Central memory CD8-positive, alpha-beta T cell (primary cell): ENCODE measurements around the gene LTB.
"Not testable (repeated sequence)": the region's sequence is repeated elsewhere in the genome, so short reads cannot be mapped to it uniquely, and the experiment has no call there.

Source experiments
- ATAC-seq: fragments of 150-1000 bp; cut with Tn5 transposase; replicated peaks from 2 replicates; pipeline ENCODE4 v1.10.0; 2022; ENCODE audit warnings: mild to moderate bottlenecking, moderate FRiP score, moderate number of reproducible peaks; ENCODE audit not compliant: poor library complexity, severe bottlenecking; ENCODE audit errors: extremely low read depth
- DNase-seq, 2 donors: peaks; one replicate each; pipeline ENCODE4 v3.0.0; 2021; ENCODE audit warnings: low spot score in 2 of 2
- H3K27ac Mint-ChIP-seq: one replicate; pipeline ENCODE4 v1.8.0; 2022; ENCODE audit warnings: low read depth, mild to moderate bottlenecking, moderate library complexity, mixed read lengths
- H3K27me3 Mint-ChIP-seq: one replicate; pipeline ENCODE4 v1.8.0; 2022; ENCODE audit warnings: mixed read lengths
- H3K36me3 Mint-ChIP-seq: one replicate; pipeline ENCODE4 v1.8.0; 2022; ENCODE audit warnings: mild to moderate bottlenecking, moderate library complexity, mixed read lengths; ENCODE audit not compliant: insufficient read depth
- H3K4me1 Mint-ChIP-seq: one replicate; pipeline ENCODE4 v1.8.0; 2022; ENCODE audit warnings: mixed read lengths
- H3K4me3 Mint-ChIP-seq: one replicate; pipeline ENCODE4 v1.8.0; 2022; ENCODE audit warnings: mild to moderate bottlenecking, moderate library complexity, mixed read lengths
- H3K9me3 Mint-ChIP-seq: one replicate; pipeline ENCODE4 v1.8.0; 2022; ENCODE audit warnings: mixed read lengths

Gene LTB

DNA sequence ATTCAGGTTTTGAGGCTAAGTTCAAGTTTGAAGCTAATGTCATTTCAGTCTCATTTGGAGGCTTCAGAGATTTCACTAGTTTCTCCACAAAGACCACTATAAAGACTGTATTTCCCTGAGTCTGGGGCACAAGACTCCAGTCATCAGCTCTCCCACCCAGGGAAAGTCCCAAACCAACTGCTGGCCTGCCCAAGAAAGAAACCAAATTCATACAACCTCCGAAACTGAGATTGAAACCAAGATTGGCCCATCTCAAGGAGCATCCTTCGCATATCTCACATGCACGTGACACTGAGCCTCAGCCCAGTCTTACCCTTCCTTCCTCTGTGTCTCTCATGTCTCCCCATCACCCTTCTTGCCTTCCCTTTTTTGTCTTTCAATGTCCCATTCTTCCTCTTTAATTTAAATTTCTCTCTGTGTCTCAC, 13.7 kb downstream of the LTB start:
- H3K9me3 Mint-ChIP-seq: no peaks in the 10 kb centered on the region
- ATAC-seq (peak; percentile 80), DNase-seq (peak in 1 of 2 donors; percentile 74)
- H3K4me1 Mint-ChIP-seq: peaks cover 77% of the 10 kb centered on the region
- H3K4me3 Mint-ChIP-seq: peak overlapping the region; percentile 65
- peak overlapping the region; percentile 99 for H3K27ac Mint-ChIP-seq
- H3K27me3 Mint-ChIP-seq: no peaks in the 10 kb centered on the region
- peaks cover 43% of the 10 kb centered on the region for H3K36me3 Mint-ChIP-seq

DNA sequence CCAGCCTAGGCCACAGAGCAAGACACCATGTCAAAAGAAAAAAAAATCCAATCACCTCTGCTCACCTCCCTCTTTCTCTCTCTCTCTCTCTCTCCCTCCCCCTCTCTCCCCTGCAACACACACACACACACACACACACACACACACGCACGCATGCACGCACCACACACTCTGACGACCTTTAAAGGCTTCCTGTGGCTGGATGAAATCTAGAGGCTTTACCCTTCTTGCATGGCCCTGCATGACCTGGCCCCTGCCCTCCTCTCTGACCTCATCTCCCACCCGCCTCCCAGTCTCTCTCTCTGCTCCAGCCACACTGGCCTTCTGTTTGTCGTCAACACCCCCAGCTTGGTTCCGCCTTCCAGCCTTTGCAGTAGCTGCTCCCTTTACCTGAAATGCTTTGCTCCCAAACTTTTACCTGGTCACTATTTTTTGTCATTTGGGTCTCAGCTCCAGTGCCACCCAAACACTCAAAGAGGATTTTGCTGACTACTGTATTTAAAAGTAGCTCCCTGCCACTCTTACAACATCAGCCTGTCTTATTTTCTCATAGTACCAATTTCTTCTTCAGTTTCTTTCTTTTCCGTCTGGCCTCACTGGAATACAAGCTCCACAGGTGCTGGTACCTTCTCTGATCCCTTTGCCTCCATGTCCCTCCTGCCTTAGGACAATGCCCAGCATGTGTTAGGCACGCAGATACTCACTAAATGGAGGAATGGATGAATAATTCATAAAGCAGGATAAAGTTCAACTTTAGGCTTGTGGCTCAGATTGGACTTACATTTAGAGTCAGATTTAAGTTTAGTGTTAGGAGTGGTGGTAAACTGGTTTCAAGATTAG, 14.5 kb downstream of the LTB start:
- no peaks in the 10 kb centered on the region for H3K27me3 Mint-ChIP-seq
- H3K36me3 Mint-ChIP-seq: peaks cover 39% of the 10 kb centered on the region
- no peaks in the 10 kb centered on the region for H3K9me3 Mint-ChIP-seq
- ATAC-seq (no peak), DNase-seq (peak in 1 of 2 donors; percentile 25)
- peak overlapping the region; percentile 65 for H3K4me3 Mint-ChIP-seq
- peaks cover 69% of the 10 kb centered on the region for H3K4me1 Mint-ChIP-seq
- peak overlapping the region; percentile 99 for H3K27ac Mint-ChIP-seq

GRCh38 chr6:31560697-31561058, 21.5 kb downstream of the LTB start:
- Mint-ChIP-seq H3K36me3 (peaks cover 21% of the 10 kb centered on the region), H3K9me3 (no peaks in the 10 kb centered on the region), H3K27ac (peak overlapping the region; percentile 96), H3K4me1 (peaks cover 74% of the 10 kb centered on the region), H3K27me3 (no peaks in the 10 kb centered on the region), H3K4me3 (peak overlapping the region; percentile 84)
- DNase-seq: no peak
- no peak for ATAC-seq

GRCh38 chr6:31559958-31560696, 22.1 kb downstream of the LTB start:
- peak overlapping the region; percentile 84 for H3K4me3 Mint-ChIP-seq
- H3K27me3 Mint-ChIP-seq: no peaks in the 10 kb centered on the region
- peak overlapping the region; percentile 96 for H3K27ac Mint-ChIP-seq
- H3K9me3 Mint-ChIP-seq: no peaks in the 10 kb centered on the region
- DNase-seq (peak in 1 of 2 donors; percentile 33), ATAC-seq (peak; percentile 65)
- H3K36me3 Mint-ChIP-seq: peaks cover 16% of the 10 kb centered on the region
- peaks cover 70% of the 10 kb centered on the region for H3K4me1 Mint-ChIP-seq

GRCh38 chr6:31559606-31559957, 22.6 kb downstream of the LTB start:
- Mint-ChIP-seq H3K36me3 (peaks cover 15% of the 10 kb centered on the region), H3K4me1 (peaks cover 65% of the 10 kb centered on the region), H3K27ac (peak overlapping the region; percentile 96), H3K9me3 (no peaks in the 10 kb centered on the region), H3K4me3 (peak overlapping the region; percentile 84), H3K27me3 (no peaks in the 10 kb centered on the region)
- peak; percentile 35 for ATAC-seq
- no peak for DNase-seq

- peak in 1 of 2 donors; percentile 61 for DNase-seq
- Mint-ChIP-seq H3K4me3 (peak overlapping the region; percentile 84), H3K27ac (peak overlapping the region; percentile 96), H3K4me1 (peaks cover 61% of the 10 kb centered on the region), H3K9me3 (no peaks in the 10 kb centered on the region), H3K27me3 (no peaks in the 10 kb centered on the region), H3K36me3 (peaks cover 13% of the 10 kb centered on the region)
- ATAC-seq: peak; percentile 85
These were observed 23.4 kb downstream of the LTB start for GRCh38 chr6:31558631-31559500.

GRCh38 chr6:31558318-31558625, 24.0 kb downstream of the LTB start:
- H3K9me3 Mint-ChIP-seq: no peaks in the 10 kb centered on the region
- DNase-seq: no peak
- H3K36me3 Mint-ChIP-seq: peaks cover 12% of the 10 kb centered on the region
- H3K27me3 Mint-ChIP-seq: no peaks in the 10 kb centered on the region
- H3K4me3 Mint-ChIP-seq: peak overlapping the region; percentile 84
- H3K4me1 Mint-ChIP-seq: peaks cover 57% of the 10 kb centered on the region
- H3K27ac Mint-ChIP-seq: peak overlapping the region; percentile 96
- no peak for ATAC-seq

GRCh38 chr6:31557443-31558317, 24.5 kb downstream of the LTB start:
- ATAC-seq: no peak
- peaks cover 57% of the 10 kb centered on the region for H3K4me1 Mint-ChIP-seq
- peak overlapping the region; percentile 96 for H3K27ac Mint-ChIP-seq
- H3K36me3 Mint-ChIP-seq: peaks cover 12% of the 10 kb centered on the region
- H3K4me3 Mint-ChIP-seq: peak overlapping the region; percentile 84
- no peak for DNase-seq
- H3K9me3 Mint-ChIP-seq: no peaks in the 10 kb centered on the region
- H3K27me3 Mint-ChIP-seq: no peaks in the 10 kb centered on the region

- H3K4me1 Mint-ChIP-seq: peaks cover 51% of the 10 kb centered on the region
- H3K27me3 Mint-ChIP-seq: no peaks in the 10 kb centered on the region
- H3K4me3 Mint-ChIP-seq: no peak overlapping the region
- H3K36me3 Mint-ChIP-seq: peaks cover 16% of the 10 kb centered on the region
- no peak overlapping the region for H3K27ac Mint-ChIP-seq
- no peaks in the 10 kb centered on the region for H3K9me3 Mint-ChIP-seq
- DNase-seq (no peak), ATAC-seq (no peak)
These were observed 25.9 kb downstream of the LTB start for GRCh38 chr6:31556307-31556706.

- peaks cover 29% of the 10 kb centered on the region for H3K4me1 Mint-ChIP-seq
These were observed 30.9 kb downstream of the LTB start for GRCh38 chr6:31551371-31551770.

GRCh38 chr6:31548544-31548873, 33.7 kb downstream of the LTB start:
- Mint-ChIP-seq H3K27me3 (no peaks in the 10 kb centered on the region), H3K27ac (peak overlapping the region; percentile 90), H3K4me3 (peak overlapping the region; percentile 85), H3K4me1 (peaks cover 26% of the 10 kb centered on the region), H3K36me3 (peaks cover 8% of the 10 kb centered on the region), H3K9me3 (no peaks in the 10 kb centered on the region)
- DNase-seq (no peak), ATAC-seq (no peak)

More at GRCh38 chr6:31551371-31551770, 30.9 kb downstream of the LTB start:
- H3K9me3 Mint-ChIP-seq, H3K27me3 Mint-ChIP-seq, H3K4me3 Mint-ChIP-seq, H3K27ac Mint-ChIP-seq, H3K36me3 Mint-ChIP-seq, ATAC-seq: not testable (repeated sequence)
- DNase-seq: peak; percentile 45 to 47
